RWPE1 (cell line): Measurements from ENCODE around the gene AMOTL2.

ENCODE experiments used
- CTCF ChIA-PET: fragments of 350-600 bp; sonication (Branson Sonifier 250); formaldehyde crosslinking; extraction: SDS; loops from one replicate; lab custom pipeline; 2021; lab: Yijun Ruan, JAX
- POLR2A ChIA-PET: fragments of 400-600 bp; formaldehyde crosslinking; extraction: SDS; loops from one replicate; lab custom pipeline; 2020; ENCODE audit warnings: antibody characterized with exemption; ENCODE audit not compliant: low non-redundant PET; lab: Yijun Ruan, JAX
- DNase-seq: peaks from one replicate; pipeline ENCODE4 v3.0.0; 2012; ENCODE audit warnings: low spot score
- H3K27ac ChIP-seq: fragments of 450-650 bp; 2 replicates; pipeline ENCODE4 v1.5.1; 2017
- CTCF ChIP-seq: fragments of 450-650 bp; conservative IDR thresholded peaks from 2 replicates; pipeline ENCODE4 v1.5.1; 2017; ENCODE audit warnings: low read depth, mild to moderate bottlenecking

Gene AMOTL2

GRCh38 chr3:134361162-134361835, 12.9 kb downstream of the AMOTL2 start:
- TF ChIP-seq CTCF: no peak
- ChIA-PET CTCF (interaction anchor here (1.3 kb wide), 1 partner anchor 10 kb away, joined by 3 read pairs; no protein-coding TSS in a partner anchor), POLR2A (no interaction called here)
- DNase-seq: no peak
- peak overlapping the region; percentile 97 for H3K27ac ChIP-seq

GRCh38 chr3:134360046-134360445, 14.2 kb downstream of the AMOTL2 start:
- TF ChIP-seq CTCF: no peak

GRCh38 chr3:134359121-134360010, 14.9 kb downstream of the AMOTL2 start:
- DNase-seq: no peak
- no peak for TF ChIP-seq CTCF
- POLR2A ChIA-PET: no interaction called here
- CTCF ChIA-PET: interaction anchor here (0.6 to 1.3 kb wide), 4 partner anchors 28 to 249 kb away, joined by 3 to 5 read pairs (median 3); no protein-coding TSS in a partner anchor
- H3K27ac ChIP-seq: peak overlapping the region; percentile 97

More at GRCh38 chr3:134360046-134360445, 14.2 kb downstream of the AMOTL2 start:
- DNase-seq: no peak
- POLR2A ChIA-PET: no interaction called here
- peak overlapping the region; percentile 97 for H3K27ac ChIP-seq
- CTCF ChIA-PET: interaction anchor here (0.7 kb wide), 1 partner anchor 249 kb away, joined by 3 read pairs; no protein-coding TSS in a partner anchor

- peak; percentile 83 for DNase-seq
- POLR2A ChIA-PET: no interaction called here
These were observed 16.1 kb downstream of the AMOTL2 start for GRCh38 chr3:134357914-134358811.

GRCh38 chr3:134357261-134357913, 16.9 kb downstream of the AMOTL2 start:
- TF ChIP-seq CTCF: no peak
- peak overlapping the region; percentile 97 for H3K27ac ChIP-seq
- POLR2A ChIA-PET: interaction anchor here (0.6 kb wide), 1 partner anchor 25 kb away, joined by 3 read pairs; no protein-coding TSS in a partner anchor
- no peak for DNase-seq
- CTCF ChIA-PET: interaction anchor here (0.6 to 0.7 kb wide), 3 partner anchors 57 to 122 kb away, joined by 3 read pairs; no protein-coding TSS in a partner anchor

More at GRCh38 chr3:134357914-134358811, 16.1 kb downstream of the AMOTL2 start:
- TF ChIP-seq CTCF: no peak
- peak overlapping the region; percentile 97 for H3K27ac ChIP-seq
- CTCF ChIA-PET: interaction anchor here (0.6 to 1.3 kb wide), 5 partner anchors 26 to 135 kb away, joined by 3 to 5 read pairs (median 3); no protein-coding TSS in a partner anchor
